GM19467 (cell line): ENCODE measurements around the gene DSC2.
"Not testable (repeated sequence)": the region's sequence is repeated elsewhere in the genome, so short reads cannot be mapped to it uniquely, and the experiment has no call there.

Source experiments
- ATAC-seq: cut with Tn5 transposase; IDR thresholded peaks from one replicate; pipeline ENCODE4 v1.9.1; 2021; ENCODE audit warnings: mild to moderate bottlenecking, moderate library complexity; ENCODE audit not compliant: unreplicated experiment

The DSC2 gene

GRCh38 chr18:31046916-31047315 lies 55.3 kb downstream of the DSC2 start:
- ATAC-seq = no peak

- no peak for ATAC-seq
These were observed 56.6 kb downstream of the DSC2 start for GRCh38 chr18:31045599-31045998.

DNA sequence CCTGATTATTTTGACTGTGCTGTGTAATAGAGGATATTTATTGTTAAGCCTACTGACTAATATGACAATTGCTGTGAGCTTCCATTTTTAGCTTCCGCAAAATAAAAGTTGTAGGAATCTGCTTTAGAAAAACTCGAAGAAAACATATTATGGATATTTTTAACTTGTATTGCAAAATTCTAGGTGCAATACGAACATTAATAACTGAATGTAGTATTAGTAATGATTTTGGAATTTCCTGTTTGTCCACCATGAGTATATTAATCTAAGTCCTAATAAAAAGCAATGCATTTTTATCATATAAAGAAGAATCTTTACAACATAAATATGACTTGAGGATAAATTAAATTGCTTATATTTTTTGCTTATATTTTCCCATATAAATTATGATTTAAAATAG lies 57.3 kb downstream of the DSC2 start:
- no peak for ATAC-seq

DNA sequence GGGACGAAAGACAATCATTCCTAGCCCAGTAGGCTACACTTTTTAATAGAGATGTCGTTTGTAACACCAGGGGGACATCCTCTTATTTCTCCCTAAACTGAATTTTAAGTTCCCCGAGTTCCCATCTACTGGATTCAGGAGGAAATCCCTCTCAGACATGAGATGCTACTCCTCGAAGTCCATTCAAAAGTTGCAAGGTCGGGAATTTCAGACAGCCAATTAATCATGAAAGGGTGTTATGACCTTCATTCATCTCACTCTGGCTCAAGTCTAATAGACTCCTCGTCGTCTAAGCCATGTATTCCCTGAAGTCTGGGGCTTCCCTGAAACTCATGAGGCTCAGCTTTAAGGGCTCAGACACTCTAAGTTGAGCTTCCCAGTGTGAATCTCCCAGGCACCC lies 58.5 kb downstream of the DSC2 start:
- ATAC-seq = no peak

DNA sequence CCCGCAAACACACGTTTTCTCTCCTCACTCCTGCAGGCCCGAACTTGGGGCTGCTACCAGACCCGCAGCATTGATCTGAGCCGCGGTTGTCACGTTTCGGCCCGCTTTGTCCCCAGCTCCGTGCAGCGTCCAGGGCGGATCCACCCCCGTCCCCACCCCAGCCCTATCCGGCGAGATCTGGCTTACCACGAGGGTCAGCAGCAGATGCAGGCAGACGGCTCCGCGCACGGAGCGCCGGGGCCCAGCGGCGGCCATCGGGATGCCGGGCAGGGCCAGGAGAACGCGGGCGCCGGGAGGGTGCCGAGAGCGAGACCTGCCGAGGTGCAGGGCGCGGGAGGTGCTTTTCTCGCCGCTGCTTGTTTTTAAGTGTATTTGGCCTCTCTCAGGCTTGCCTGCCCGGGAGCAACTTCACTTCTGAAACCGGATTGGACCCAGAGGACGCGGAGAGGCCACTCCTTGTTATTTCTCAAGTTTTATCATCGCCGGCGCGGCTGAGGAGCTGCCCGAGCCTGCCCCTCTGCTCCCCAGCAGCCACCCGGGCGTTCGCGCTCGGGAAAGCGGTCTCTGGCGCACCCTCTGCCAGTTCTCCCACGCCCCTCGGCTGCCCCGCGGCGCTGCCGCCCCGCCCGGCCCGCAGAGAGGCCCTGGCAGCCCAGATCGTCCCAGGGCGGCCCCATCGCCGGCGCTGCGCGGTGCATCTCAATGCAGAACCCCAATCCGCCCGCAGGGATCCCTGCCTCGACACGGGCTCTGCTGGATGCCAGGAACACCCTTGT lies 59.6 kb downstream of the DSC2 start, which contains the start of gene DSC3:
Gene DSC3, minus strand, starts transcription at position 337 of the 776 bp plus-strand sequence. Its CDS starts 82 bp downstream, at position 255.
- no peak for ATAC-seq

GRCh38 chr18:31042084-31042405 lies 60.2 kb downstream of the DSC2 start:
- ATAC-seq = no peak

DNA sequence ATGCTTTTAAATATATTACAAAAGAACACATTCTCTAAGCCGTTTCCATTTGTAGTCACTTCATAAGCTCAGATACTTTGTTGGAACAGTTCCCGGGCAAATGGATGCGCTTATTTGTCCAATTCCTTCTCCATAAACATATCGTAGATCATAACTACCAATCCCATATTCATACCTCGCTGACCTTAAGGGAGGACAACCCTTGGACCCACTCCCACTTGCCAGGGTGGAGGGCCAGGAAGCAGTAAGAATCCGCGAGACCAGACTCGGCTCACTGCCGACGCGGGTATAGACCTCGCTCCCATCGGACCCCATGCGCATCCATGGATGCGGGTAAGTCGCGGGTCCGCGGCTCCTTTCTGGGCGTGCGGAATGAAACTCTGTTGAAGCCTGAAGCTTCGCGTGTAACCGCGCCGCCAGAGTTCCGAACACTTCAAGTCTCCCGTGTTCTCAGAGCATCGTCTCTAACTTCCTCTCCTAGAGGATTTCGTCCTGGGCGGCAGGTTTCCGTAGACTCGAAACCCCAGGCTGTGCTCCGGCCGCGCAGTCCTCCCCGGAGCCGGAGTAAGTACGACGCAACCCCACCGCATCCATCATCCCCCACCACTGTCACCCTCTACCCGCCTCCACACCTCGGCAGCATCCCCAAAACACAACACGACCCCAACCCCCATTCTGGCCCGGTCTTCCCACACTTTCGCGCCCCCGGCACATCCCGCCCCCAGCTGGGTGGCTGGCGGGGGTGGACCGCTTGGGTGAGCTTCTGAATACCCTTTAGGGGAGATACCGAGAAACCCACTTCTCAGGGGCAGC lies 60.7 kb downstream of the DSC2 start:
- no peak for ATAC-seq

- ATAC-seq = no peak
These were observed 61.4 kb downstream of the DSC2 start for GRCh38 chr18:31040686-31041270.

GRCh38 chr18:31039426-31039825 lies 62.8 kb downstream of the DSC2 start:
- no peak for ATAC-seq

DNA sequence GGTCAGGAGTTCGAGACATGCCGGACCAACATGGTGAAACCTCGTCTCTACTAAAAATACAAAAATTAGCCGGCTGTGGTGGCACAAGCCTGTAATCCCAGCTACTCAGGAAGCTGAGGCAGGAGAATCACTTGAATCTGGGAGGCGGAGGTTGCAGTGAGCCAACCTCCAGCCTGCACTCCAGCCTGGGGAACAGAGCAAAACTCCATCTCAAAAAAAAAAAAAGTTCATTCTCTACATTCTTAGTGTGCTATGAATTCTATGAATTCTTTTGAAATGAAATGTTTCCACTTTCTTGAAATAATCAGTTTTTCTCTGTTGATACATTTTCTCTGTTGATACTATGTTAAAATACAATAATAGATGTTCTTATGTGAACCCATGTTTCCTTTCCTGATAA lies 64.5 kb downstream of the DSC2 start:
- not testable (repeated sequence) for ATAC-seq

DNA sequence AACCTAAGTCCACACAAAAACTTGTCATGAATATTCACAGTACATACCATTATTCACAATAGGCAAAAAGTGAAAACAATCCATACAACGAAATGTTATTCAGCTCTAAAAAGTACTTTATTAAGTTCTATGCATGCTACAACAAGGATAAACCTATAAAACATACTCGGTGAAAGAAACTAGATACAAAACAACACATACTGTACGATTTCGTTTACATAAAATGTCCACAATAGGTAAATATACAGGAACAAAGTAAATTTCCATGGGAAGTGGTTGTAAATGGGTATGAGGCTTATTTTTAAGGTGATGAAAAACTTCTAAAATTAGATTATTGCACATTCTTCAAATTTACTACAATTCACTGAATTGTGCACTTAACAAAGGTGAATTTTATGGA lies 67.7 kb downstream of the DSC2 start:
- no peak for ATAC-seq

- ATAC-seq = no peak
These were observed 71.5 kb downstream of the DSC2 start for GRCh38 chr18:31030574-31031278.

GRCh38 chr18:31015715-31016434 lies 86.3 kb downstream of the DSC2 start:
- ATAC-seq = no peak

GRCh38 chr18:31011455-31011854 lies 90.8 kb downstream of the DSC2 start:
- ATAC-seq = not testable (repeated sequence)

DNA sequence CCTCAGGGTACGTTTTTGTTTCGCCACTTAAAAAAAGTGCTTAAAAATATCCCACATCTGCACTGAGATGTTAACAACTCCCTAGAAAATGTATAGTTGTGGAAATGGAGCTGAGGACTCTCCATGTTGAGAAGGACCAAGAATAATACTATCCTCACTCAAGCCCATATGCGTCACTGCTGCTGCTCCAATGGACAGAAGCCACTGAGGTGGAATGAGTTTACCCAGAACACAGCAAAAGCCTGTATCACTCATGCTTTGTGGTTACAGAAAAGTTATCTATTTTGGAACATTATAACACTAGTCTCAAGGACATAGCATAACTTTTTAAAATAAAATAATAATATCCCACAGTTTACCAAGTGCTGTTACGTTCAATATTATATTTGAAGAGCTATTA lies 91.6 kb downstream of the DSC2 start:
- no peak for ATAC-seq
